Neural cell (in vitro differentiated cells): ENCODE measurements around the gene BIRC5. TPM values are rescaled to one million over a fixed set of nuclear protein-coding genes. Genes with fewer than 3 reads are reported as not detected.
"Not testable (repeated sequence)": the region's sequence is repeated elsewhere in the genome, so short reads cannot be mapped to it uniquely, and the experiment has no call there.

ENCODE experiments used
- H2AFZ ChIP-seq: fragments of 200-600, 300-800 bp; sonication (generic), shearing (Covaris generic); 2 replicates; pipeline ENCODE4 v1.6.0; 2014; ENCODE audit warnings: low read depth, mild to moderate bottlenecking, antibody characterized with exemption, low read length, moderate library complexity
- H3F3A ChIP-seq: fragments of 200-600 bp; shearing (Covaris generic); 2 replicates; pipeline ENCODE4 v1.6.1; 2016; ENCODE audit warnings: mild to moderate bottlenecking, moderate library complexity, mixed read lengths, antibody characterized with exemption, low read length; ENCODE audit not compliant: insufficient read depth, poor library complexity, severe bottlenecking
- H3K27ac ChIP-seq: fragments of 200-600, 300-800 bp; sonication (generic), shearing (Covaris generic); 2 replicates; pipeline ENCODE4 v1.5.1; 2014; ENCODE audit warnings: mild to moderate bottlenecking, low read length, moderate library complexity
- H3K27me3 ChIP-seq: fragments of 300-800, 200-600 bp; sonication (generic), shearing (Covaris generic); 2 replicates; pipeline ENCODE4 v1.6.0; 2014; ENCODE audit warnings: mild to moderate bottlenecking, low read depth, low read length, moderate library complexity; ENCODE audit not compliant: insufficient read depth
- H3K36me3 ChIP-seq: fragments of 300-800, 200-600 bp; sonication (generic), shearing (Covaris generic); 2 replicates; pipeline ENCODE4 v1.5.1; 2014; ENCODE audit warnings: mild to moderate bottlenecking, antibody characterized with exemption, low read length, moderate library complexity; ENCODE audit not compliant: insufficient read depth
- H3K4me2 ChIP-seq: fragments of 300-800, 200-600 bp; sonication (generic), shearing (Covaris generic); 2 replicates; pipeline ENCODE4 v1.6.0; 2014; ENCODE audit warnings: mild to moderate bottlenecking, low read length
- H3K4me3 ChIP-seq: fragments of 300-800, 200-600 bp; sonication (generic), shearing (Covaris generic); 2 replicates; pipeline ENCODE4 v1.5.1; 2014; ENCODE audit warnings: mild to moderate bottlenecking, low read length, moderate library complexity
- H3K79me2 ChIP-seq: fragments of 200-600 bp; shearing (Covaris generic); replicated peaks from 2 replicates; pipeline ENCODE4 v1.6.0; 2014; ENCODE audit warnings: mild to moderate bottlenecking, low read length, moderate library complexity; ENCODE audit not compliant: insufficient read depth
- H3K9ac ChIP-seq: fragments of 300-800, 200-600 bp; sonication (generic), shearing (Covaris generic); 2 replicates; pipeline ENCODE4 v1.6.1; 2016; ENCODE audit warnings: mild to moderate bottlenecking, low read length, mixed read lengths
- H3K9me2 ChIP-seq: fragments of 200-600 bp; shearing (Covaris generic); 2 replicates; pipeline ENCODE4 v1.6.1; 2016; ENCODE audit warnings: mild to moderate bottlenecking, low read length, mixed read lengths; ENCODE audit not compliant: insufficient read depth
- H3K9me3 ChIP-seq: fragments of 200-600, 300-800 bp; sonication (generic), shearing (Covaris generic); 2 replicates; pipeline ENCODE4 v1.6.1; 2016; ENCODE audit warnings: mild to moderate bottlenecking, mixed run types, low read length, moderate library complexity, mixed read lengths
- H4K20me1 ChIP-seq: fragments of 200-600 bp; shearing (Covaris generic); 2 replicates; pipeline ENCODE4 v1.6.1; 2016; ENCODE audit warnings: mild to moderate bottlenecking, mixed run types; ENCODE audit not compliant: insufficient read depth
- EP300 ChIP-seq: fragments of 450-650 bp; conservative IDR thresholded peaks from 2 replicates; pipeline ENCODE4 v1.6.1; 2014; ENCODE audit warnings: antibody characterized with exemption, mild to moderate bottlenecking, moderate library complexity; ENCODE audit not compliant: poor library complexity, severe bottlenecking
- EZH2 ChIP-seq: fragments of 200-600, 300-800 bp; shearing (Covaris generic), sonication (generic); IDR thresholded peaks from 2 replicates; pipeline ENCODE4 v1.6.1; 2014; ENCODE audit warnings: antibody characterized with exemption, low read length, borderline replicate concordance, mild to moderate bottlenecking; ENCODE audit not compliant: insufficient read depth, poor library complexity, severe bottlenecking
- MXI1 ChIP-seq: fragments of 450-650 bp; conservative IDR thresholded peaks from 2 replicates; pipeline ENCODE4 v1.6.1; 2014; ENCODE audit warnings: antibody characterized with exemption, mild to moderate bottlenecking; ENCODE audit not compliant: poor library complexity, severe bottlenecking
- POLR2AphosphoS5 ChIP-seq: IDR thresholded peaks from 2 replicates; pipeline ENCODE4 v1.6.1; 2012
- RAD21 ChIP-seq: fragments of 450-650 bp; conservative IDR thresholded peaks from 2 replicates; pipeline ENCODE4 v1.6.1; 2014; ENCODE audit warnings: antibody characterized with exemption, mild to moderate bottlenecking, moderate library complexity
- REST ChIP-seq: IDR thresholded peaks from 2 replicates; pipeline ENCODE4 v1.6.1; 2012; ENCODE audit warnings: borderline replicate concordance
- SMC3 ChIP-seq: fragments of 450-650 bp; conservative IDR thresholded peaks from 2 replicates; pipeline ENCODE4 v1.6.1; 2014; ENCODE audit warnings: antibody characterized with exemption, mild to moderate bottlenecking, moderate library complexity; ENCODE audit not compliant: poor library complexity
- TAF1 ChIP-seq: IDR thresholded peaks from 2 replicates; pipeline ENCODE4 v1.6.1; 2012; ENCODE audit warnings: low read depth
- polyA plus RNA-seq: library from polyadenylated mRNA; depleted of rRNA; stranded (reverse); fragments of >200 nt; gene quantifications from 2 replicates; pipeline ENCODE4 v1.2.3, GENCODE V29; 2014
- TF ChIP-seq, protein P1 (sequence below): fragments of 450-650 bp; IDR thresholded peaks from 2 replicates; pipeline ENCODE4 v1.5.1; 2014; ENCODE audit warnings: antibody characterized with exemption, mild to moderate bottlenecking, moderate library complexity; ENCODE audit not compliant: poor library complexity, severe bottlenecking

BIRC5 gene
- polyA plus RNA-seq, 1 donor from 2014 or later, result 1.4 TPM

GRCh38 chr17:78171591-78172248 is 42.3 kb upstream of the BIRC5 start:
- H3K9me2 ChIP-seq, H3K27me3 ChIP-seq, H3K4me2 ChIP-seq, H3K4me3 ChIP-seq, H3K9ac ChIP-seq, H3F3A ChIP-seq, H2AFZ ChIP-seq, H4K20me1 ChIP-seq, H3K27ac ChIP-seq, H3K36me3 ChIP-seq, H3K9me3 ChIP-seq, H3K79me2 ChIP-seq: not testable (repeated sequence)

DNA sequence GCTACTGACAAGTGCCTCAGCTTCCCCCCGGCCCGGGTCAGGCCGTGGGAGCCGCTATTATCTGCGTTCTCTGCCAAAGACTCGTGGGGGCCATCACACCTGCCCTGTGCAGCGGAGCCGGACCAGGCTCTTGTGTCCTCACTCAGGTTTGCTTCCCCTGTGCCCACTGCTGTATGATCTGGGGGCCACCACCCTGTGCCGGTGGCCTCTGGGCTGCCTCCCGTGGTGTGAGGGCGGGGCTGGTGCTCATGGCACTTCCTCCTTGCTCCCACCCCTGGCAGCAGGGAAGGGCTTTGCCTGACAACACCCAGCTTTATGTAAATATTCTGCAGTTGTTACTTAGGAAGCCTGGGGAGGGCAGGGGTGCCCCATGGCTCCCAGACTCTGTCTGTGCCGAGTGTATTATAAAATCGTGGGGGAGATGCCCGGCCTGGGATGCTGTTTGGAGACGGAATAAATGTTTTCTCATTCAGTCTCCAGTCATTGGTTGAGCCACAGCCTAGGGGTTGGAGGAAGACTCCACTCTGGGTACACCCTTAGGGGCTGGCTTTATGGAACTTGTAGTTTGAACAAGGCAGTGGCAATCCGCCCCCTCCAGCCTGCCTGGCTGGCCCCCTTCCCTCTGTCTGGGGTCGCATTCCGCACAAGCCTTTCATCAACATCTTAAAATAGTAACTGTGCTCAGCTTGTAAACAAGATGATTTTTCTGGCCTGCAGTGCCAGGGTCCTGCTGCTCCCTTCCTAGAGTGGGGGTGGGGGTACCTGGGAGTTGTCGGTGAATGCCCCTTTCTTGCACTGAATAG is 41.6 kb upstream of the BIRC5 start:
- Histone ChIP-seq H3K9ac (no peak overlapping the region), H3K9me3 (no peaks in the 10 kb centered on the region), H3K4me3 (no peak overlapping the region), H2AFZ (no peak overlapping the region), H3K9me2 (no peaks in the 10 kb centered on the region), H3K27me3 (no peaks in the 10 kb centered on the region), H3K27ac (no peak overlapping the region), H3F3A (no peaks in the 10 kb centered on the region), H3K4me2 (no peak overlapping the region), H3K79me2 (no peaks in the 10 kb centered on the region), H3K36me3 (no peaks in the 10 kb centered on the region), H4K20me1 (no peaks in the 10 kb centered on the region)
- TF ChIP-seq SMC3 (no peak), POLR2AphosphoS5 (no peak)
- TF ChIP-seq, protein P1, sequence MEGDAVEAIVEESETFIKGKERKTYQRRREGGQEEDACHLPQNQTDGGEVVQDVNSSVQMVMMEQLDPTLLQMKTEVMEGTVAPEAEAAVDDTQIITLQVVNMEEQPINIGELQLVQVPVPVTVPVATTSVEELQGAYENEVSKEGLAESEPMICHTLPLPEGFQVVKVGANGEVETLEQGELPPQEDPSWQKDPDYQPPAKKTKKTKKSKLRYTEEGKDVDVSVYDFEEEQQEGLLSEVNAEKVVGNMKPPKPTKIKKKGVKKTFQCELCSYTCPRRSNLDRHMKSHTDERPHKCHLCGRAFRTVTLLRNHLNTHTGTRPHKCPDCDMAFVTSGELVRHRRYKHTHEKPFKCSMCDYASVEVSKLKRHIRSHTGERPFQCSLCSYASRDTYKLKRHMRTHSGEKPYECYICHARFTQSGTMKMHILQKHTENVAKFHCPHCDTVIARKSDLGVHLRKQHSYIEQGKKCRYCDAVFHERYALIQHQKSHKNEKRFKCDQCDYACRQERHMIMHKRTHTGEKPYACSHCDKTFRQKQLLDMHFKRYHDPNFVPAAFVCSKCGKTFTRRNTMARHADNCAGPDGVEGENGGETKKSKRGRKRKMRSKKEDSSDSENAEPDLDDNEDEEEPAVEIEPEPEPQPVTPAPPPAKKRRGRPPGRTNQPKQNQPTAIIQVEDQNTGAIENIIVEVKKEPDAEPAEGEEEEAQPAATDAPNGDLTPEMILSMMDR, result no peak

DNA sequence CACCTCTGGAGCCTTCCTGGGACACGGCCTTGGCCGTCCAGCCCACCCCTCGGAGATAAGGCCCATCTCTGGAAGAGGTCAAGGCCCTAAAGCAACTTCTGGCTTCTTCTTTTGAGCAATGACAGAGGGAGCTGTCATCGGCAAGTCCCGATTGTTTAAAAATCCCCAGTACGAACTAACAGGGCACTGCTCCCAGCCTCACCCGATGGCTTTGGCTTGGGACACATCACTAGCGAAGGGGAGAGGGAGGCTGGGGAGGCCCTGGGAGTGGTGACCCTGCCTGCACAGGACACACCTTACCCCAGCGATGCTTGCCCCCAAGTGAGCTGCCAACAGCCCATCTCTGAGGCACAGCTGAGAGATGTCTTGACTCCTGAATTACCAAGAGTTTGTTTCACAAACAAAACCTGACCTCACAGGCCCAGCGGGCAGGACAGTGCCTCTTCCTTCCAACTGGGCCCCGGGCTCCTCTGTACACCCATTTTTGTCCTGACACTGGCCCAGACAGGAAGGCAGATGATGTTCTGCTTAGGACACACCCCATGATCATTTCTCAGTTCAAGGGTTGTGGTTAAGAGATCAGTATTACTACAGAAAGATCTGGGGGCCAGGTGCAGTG is 40.8 kb upstream of the BIRC5 start:
- no peaks in the 10 kb centered on the region for H3K79me2 ChIP-seq
- H3K9ac ChIP-seq, result no peak overlapping the region
- H3K4me3 ChIP-seq, result no peak overlapping the region
- no peak overlapping the region for H3K4me2 ChIP-seq
- H3K27ac ChIP-seq, result no peak overlapping the region
- H3K9me3 ChIP-seq, result no peaks in the 10 kb centered on the region
- TF ChIP-seq EP300 (no peak), EZH2 (no peak), SMC3 (no peak), POLR2AphosphoS5 (no peak), TAF1 (no peak), MXI1 (no peak), RAD21 (no peak), REST (no peak)
- TF ChIP-seq, protein P1, result no peak
- H3F3A ChIP-seq, result no peaks in the 10 kb centered on the region
- no peaks in the 10 kb centered on the region for H3K9me2 ChIP-seq
- no peaks in the 10 kb centered on the region for H3K27me3 ChIP-seq
- H2AFZ ChIP-seq, result no peak overlapping the region
- H4K20me1 ChIP-seq, result no peaks in the 10 kb centered on the region
- H3K36me3 ChIP-seq, result no peaks in the 10 kb centered on the region
